GM12874 (cell line): ENCODE results near the gene COL21A1.

ENCODE experiments used
- TF ChIP-seq, protein P1 (sequence below): IDR thresholded peaks from 2 replicates; pipeline ENCODE4 v1.5.1; 2011; ENCODE audit warnings: low read depth, mild to moderate bottlenecking, control low read depth, low read length, moderate library complexity; ENCODE audit not compliant: insufficient read depth

Gene COL21A1

DNA sequence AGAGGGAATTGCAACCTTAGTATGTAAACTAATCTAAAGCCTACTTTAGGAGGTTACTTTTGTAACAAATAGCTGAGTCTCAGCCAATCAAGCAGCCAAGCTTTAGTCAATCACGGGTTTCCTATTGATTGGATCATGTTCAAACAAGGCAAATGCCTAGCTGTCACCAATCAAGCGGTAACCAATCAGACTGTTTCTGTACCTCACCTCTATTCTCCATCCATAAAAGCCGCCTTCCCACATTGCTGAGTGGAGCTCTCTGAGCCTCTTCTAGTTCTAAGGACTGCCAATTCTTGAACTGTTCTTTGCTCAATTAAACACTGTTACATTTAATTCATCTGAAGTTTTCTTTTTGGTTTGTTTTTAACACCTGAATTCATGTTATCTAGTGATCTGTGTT lies 223.6 kb downstream of the COL21A1 start:
- TF ChIP-seq, protein P1, sequence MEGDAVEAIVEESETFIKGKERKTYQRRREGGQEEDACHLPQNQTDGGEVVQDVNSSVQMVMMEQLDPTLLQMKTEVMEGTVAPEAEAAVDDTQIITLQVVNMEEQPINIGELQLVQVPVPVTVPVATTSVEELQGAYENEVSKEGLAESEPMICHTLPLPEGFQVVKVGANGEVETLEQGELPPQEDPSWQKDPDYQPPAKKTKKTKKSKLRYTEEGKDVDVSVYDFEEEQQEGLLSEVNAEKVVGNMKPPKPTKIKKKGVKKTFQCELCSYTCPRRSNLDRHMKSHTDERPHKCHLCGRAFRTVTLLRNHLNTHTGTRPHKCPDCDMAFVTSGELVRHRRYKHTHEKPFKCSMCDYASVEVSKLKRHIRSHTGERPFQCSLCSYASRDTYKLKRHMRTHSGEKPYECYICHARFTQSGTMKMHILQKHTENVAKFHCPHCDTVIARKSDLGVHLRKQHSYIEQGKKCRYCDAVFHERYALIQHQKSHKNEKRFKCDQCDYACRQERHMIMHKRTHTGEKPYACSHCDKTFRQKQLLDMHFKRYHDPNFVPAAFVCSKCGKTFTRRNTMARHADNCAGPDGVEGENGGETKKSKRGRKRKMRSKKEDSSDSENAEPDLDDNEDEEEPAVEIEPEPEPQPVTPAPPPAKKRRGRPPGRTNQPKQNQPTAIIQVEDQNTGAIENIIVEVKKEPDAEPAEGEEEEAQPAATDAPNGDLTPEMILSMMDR, result no peak

GRCh38 chr6:56022678-56023077 lies 224.7 kb downstream of the COL21A1 start:
- TF ChIP-seq, protein P1, result no peak

- TF ChIP-seq, protein P1, result no peak
Measured at GRCh38 chr6:56021943-56022342, 225.4 kb downstream of the COL21A1 start.

DNA sequence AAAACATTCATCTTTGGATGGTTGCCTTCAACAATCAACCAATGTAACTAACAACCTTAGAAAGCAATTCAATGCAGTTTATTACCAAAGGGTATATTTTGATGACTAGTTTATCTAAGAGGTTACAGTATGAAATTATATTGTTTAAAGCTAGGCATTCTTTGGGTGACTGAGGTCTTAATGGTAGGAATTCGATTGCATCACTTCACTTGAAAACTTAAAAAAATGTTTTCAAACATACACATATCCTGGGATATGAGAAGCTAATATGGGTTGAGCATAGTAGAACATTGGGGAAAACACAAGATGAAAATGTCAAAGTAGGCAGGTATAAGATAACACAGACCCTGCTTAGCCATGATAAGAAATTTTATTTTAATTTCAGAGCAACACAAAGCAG lies 227.4 kb downstream of the COL21A1 start:
- TF ChIP-seq, protein P1, result no peak

DNA sequence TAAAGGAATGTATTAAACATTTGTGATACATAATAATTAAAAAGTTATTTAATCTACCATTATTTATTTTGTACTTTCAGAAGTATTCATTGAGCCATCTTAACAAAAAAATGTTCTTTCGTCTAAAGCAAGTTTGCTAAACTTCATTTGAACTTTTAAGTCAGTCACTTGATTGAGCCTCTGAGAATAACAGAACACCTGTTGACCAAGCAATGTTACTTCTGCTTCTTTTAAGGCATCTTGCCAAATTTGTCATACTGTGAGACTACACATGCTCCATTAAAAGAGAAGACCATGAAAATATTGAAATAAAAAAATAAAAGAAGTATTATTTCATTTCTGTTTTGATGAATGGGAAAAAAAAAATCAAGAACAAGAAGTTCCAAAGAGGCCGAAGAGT lies 230.2 kb downstream of the COL21A1 start:
- TF ChIP-seq, protein P1, result no peak

GRCh38 chr6:56009636-56010035 lies 237.7 kb downstream of the COL21A1 start:
- TF ChIP-seq, protein P1, result no peak
